Gastroesophageal sphincter (tissue), 3 donors: ENCODE data around the gene RDH8.

Source experiments
- CTCF ChIP-seq, 4 experiments: fragments of 200-600 bp in 2 of 4; fragments of 450-650 bp in 2 of 4; sonication (generic) in 1 of 4; IDR thresholded peaks; one replicate each; pipeline ENCODE4 v1.5.1; 2017 to 2019; ENCODE audit warnings: antibody characterized with exemption in 4 of 4, mild to moderate bottlenecking in 2 of 4, moderate library complexity in 2 of 4
- EP300 ChIP-seq: sonication (generic); formaldehyde crosslinking; IDR thresholded peaks from one replicate; pipeline ENCODE4 v1.6.1; 2017; ENCODE audit warnings: antibody characterized with exemption, mild to moderate bottlenecking
- POLR2A ChIP-seq, 2 donors: fragments of 450-650 bp; IDR thresholded peaks; one replicate each; pipeline ENCODE4 v1.6.1; 2017; ENCODE audit warnings: antibody characterized with exemption in 2 of 2, mild to moderate bottlenecking in 2 of 2, moderate library complexity in 1 of 2
- POLR2AphosphoS5 ChIP-seq: sonication (generic); formaldehyde crosslinking; IDR thresholded peaks from one replicate; pipeline ENCODE4 v1.6.1; 2017; ENCODE audit warnings: antibody characterized with exemption

GRCh38 chr19:10006335-10006708 lies 7.0 kb upstream of the RDH8 start:
- TF ChIP-seq POLR2A (IDR thresholded peaks at IDR 0.05): no peak
- TF ChIP-seq CTCF (IDR thresholded peaks at IDR 0.05): no peak
- no peak for TF ChIP-seq POLR2AphosphoS5
- TF ChIP-seq EP300: no peak
